HCT116 (cell line): Measurements from ENCODE around the gene SUCLG2. TPM values are rescaled to one million over a fixed set of nuclear protein-coding genes. Genes with fewer than 3 reads are reported as not detected.

Experiments
- ATAC-seq: fragments of 200-7000 bp; cut with Tn5 transposase; 2 replicates; pipeline ENCODE4 v1.9.1; 2020; ENCODE audit warnings: mild to moderate bottlenecking, moderate library complexity
- BruUV-seq: library from RNA; stranded (reverse); fragments of 400-500 nt; replicated peaks from 2 replicates; lab custom pipeline; 2021; lab: Mats Ljungman, UMichigan
- CTCF ChIA-PET: fragments of 300-600 bp; sonication (Branson Sonifier 250); formaldehyde crosslinking; loops from one replicate; lab custom pipeline; 2021; ENCODE audit warnings: antibody characterized with exemption; lab: Charles Lee
- POLR2A ChIA-PET: fragments of 300-600, 350-600 bp; sonication (Branson Sonifier 250); formaldehyde crosslinking; loops from one replicate; lab custom pipeline; 2021; ENCODE audit warnings: antibody characterized with exemption; lab: Charles Lee
- RAD21 ChIA-PET, 2 experiments: fragments of 300-600 bp; sonication (Branson Sonifier 250); formaldehyde crosslinking; loops; one replicate each; lab custom pipeline; 2023; ENCODE audit warnings: low total read pairs in 2 of 2; ENCODE audit not compliant: uncharacterized antibody in 2 of 2, unreplicated experiment in 2 of 2, low non-redundant PET in 1 of 2; lab: Charles Lee
- DNase-seq: peaks from one replicate; pipeline ENCODE4 v3.0.0-alpha.2; 2010; ENCODE audit warnings: low read depth, low spot score
- H2AFZ ChIP-seq: fragments of 200-600 bp; shearing (Covaris generic), sonication (generic); 2 replicates; pipeline ENCODE4 v1.6.1; 2017; ENCODE audit warnings: low read depth, mixed run types, mixed read lengths, antibody characterized with exemption, low read length; ENCODE audit not compliant: poor library complexity, severe bottlenecking
- H3K27ac ChIP-seq: 2 replicates; pipeline ENCODE4 v1.5.1; 2012; ENCODE audit warnings: low read depth, low read length
- H3K27me3 ChIP-seq: fragments of 200-600 bp; sonication (generic); 2 replicates; pipeline ENCODE4 v1.6.1; 2016; ENCODE audit warnings: mixed run types, low read length, mixed read lengths; ENCODE audit not compliant: insufficient read depth
- H3K36me3 ChIP-seq, 2 experiments: fragments of 200-500 bp in 1 of 2; fragments of 200-600 bp in 1 of 2; sonication (Bioruptor generic) in 1 of 2; sonication (generic) in 1 of 2; 2 replicates each; pipeline versions ENCODE4 v1.5.1 to v1.6.1; 2014 to 2016; ENCODE audit warnings: low read length in 2 of 2, inconsistent platforms in 1 of 2, mixed read lengths in 1 of 2, mixed run types in 1 of 2; ENCODE audit not compliant: insufficient read depth in 2 of 2, control insufficient read depth in 1 of 2
- H3K4me1 ChIP-seq, 2 experiments: fragments of 200-600 bp in 1 of 2; sonication (generic) in 1 of 2; 2 replicates each; pipeline versions ENCODE4 v1.5.1 to v1.6.1; 2012 to 2017; ENCODE audit warnings: low read length in 2 of 2, inconsistent platforms in 1 of 2, mild to moderate bottlenecking in 1 of 2, mixed read lengths in 1 of 2, mixed run types in 1 of 2, moderate library complexity in 1 of 2; ENCODE audit not compliant: insufficient read depth in 2 of 2, control insufficient read depth in 1 of 2
- H3K4me2 ChIP-seq: fragments of 200-600 bp; sonication (generic); 2 replicates; pipeline ENCODE4 v1.6.1; 2017; ENCODE audit warnings: mixed run types, low read length, mixed read lengths
- H3K4me3 ChIP-seq, 2 experiments: fragments of 200-600 bp in 1 of 2; sonication (generic) in 1 of 2; replicated peaks in 1 of 2; 2 replicates each; pipeline ENCODE4 v1.5.1; 2011 to 2016; ENCODE audit warnings: low read length in 2 of 2, control low read depth in 1 of 2, low read depth in 1 of 2, mild to moderate bottlenecking in 1 of 2, mixed read lengths in 1 of 2, mixed run types in 1 of 2
- H3K79me2 ChIP-seq: fragments of 200-600 bp; sonication (generic); 2 replicates; pipeline ENCODE4 v1.6.1; 2017; ENCODE audit warnings: mild to moderate bottlenecking, mixed run types, low read length, moderate library complexity, mixed read lengths; ENCODE audit not compliant: insufficient read depth
- H3K9ac ChIP-seq: fragments of 200-600 bp; sonication (generic); 2 replicates; pipeline ENCODE4 v1.6.1; 2016; ENCODE audit warnings: low read length, mixed read lengths
- H3K9me2 ChIP-seq: fragments of 200-600 bp; sonication (generic), shearing (Covaris generic); 2 replicates; pipeline ENCODE4 v1.6.1; 2017; ENCODE audit warnings: mixed run types, mild to moderate bottlenecking, moderate library complexity; ENCODE audit not compliant: insufficient read depth
- H3K9me3 ChIP-seq, 2 experiments: fragments of 200-500 bp in 1 of 2; fragments of 200-600 bp in 1 of 2; sonication (Bioruptor generic) in 1 of 2; sonication (generic) in 1 of 2; 2 replicates each; pipeline ENCODE4 v1.6.1; 2014 to 2017; ENCODE audit warnings: low read length in 2 of 2, mixed read lengths in 2 of 2, inconsistent platforms in 1 of 2, low read depth in 1 of 2, mild to moderate bottlenecking in 1 of 2, mixed run types in 1 of 2, moderate library complexity in 1 of 2; ENCODE audit not compliant: control insufficient read depth in 1 of 2, insufficient read depth in 1 of 2
- H4K20me1 ChIP-seq: fragments of 200-600 bp; sonication (generic), shearing (Covaris generic); 2 replicates; pipeline ENCODE4 v1.6.1; 2017; ENCODE audit warnings: mixed run types, mild to moderate bottlenecking, moderate library complexity; ENCODE audit not compliant: insufficient read depth
- CTCF ChIP-seq, 3 experiments: fragments of 200-600 bp in 1 of 3; sonication (generic) in 1 of 3; IDR thresholded peaks in 2 of 3; conservative IDR thresholded peaks in 1 of 3; 2 replicates each; pipeline ENCODE4 v1.5.1; 2012 to 2017; ENCODE audit warnings: low read depth in 2 of 3, low read length in 2 of 3, antibody characterized with exemption in 1 of 3, borderline replicate concordance in 1 of 3, control low read depth in 1 of 3, mild to moderate bottlenecking in 1 of 3, mixed read lengths in 1 of 3, mixed run types in 1 of 3, moderate library complexity in 1 of 3; ENCODE audit not compliant: insufficient read depth in 1 of 3
- ELF1 ChIP-seq: IDR thresholded peaks from 2 replicates; pipeline ENCODE4 v1.6.1; 2012; ENCODE audit warnings: low read depth, borderline replicate concordance
- EZH2 ChIP-seq: fragments of 200-600 bp; sonication (generic); IDR thresholded peaks from 2 replicates; pipeline ENCODE4 v1.6.1; 2017; ENCODE audit warnings: antibody characterized with exemption, mixed run types
- EZH2phosphoT487 ChIP-seq: fragments of 200-600 bp; IDR thresholded peaks from 2 replicates; pipeline ENCODE4 v1.6.1; 2018; ENCODE audit warnings: antibody characterized with exemption, borderline replicate concordance
- FOSL1 ChIP-seq: IDR thresholded peaks from 2 replicates; pipeline ENCODE4 v1.6.1; 2012; ENCODE audit warnings: low read depth
- MAX ChIP-seq: IDR thresholded peaks from 2 replicates; pipeline ENCODE4 v1.6.1; 2012
- POLR2A ChIP-seq: IDR thresholded peaks from 2 replicates; pipeline ENCODE4 v1.7.0; 2011; ENCODE audit warnings: borderline replicate concordance; ENCODE audit not compliant: insufficient read depth, insufficient read length; ENCODE audit errors: extremely low read depth
- REST ChIP-seq: IDR thresholded peaks from 2 replicates; pipeline ENCODE4 v1.6.1; 2012; ENCODE audit warnings: low read depth
- SP1 ChIP-seq: IDR thresholded peaks from 2 replicates; pipeline ENCODE4 v1.6.1; 2012; ENCODE audit warnings: low read depth
- SRF ChIP-seq: IDR thresholded peaks from 2 replicates; pipeline ENCODE4 v1.6.1; 2012; ENCODE audit warnings: low read depth
- ZNF274 ChIP-seq: fragments of 200-500 bp; sonication (Bioruptor generic); IDR thresholded peaks from 2 replicates; pipeline ENCODE4 v1.6.1; 2014; ENCODE audit warnings: mild to moderate bottlenecking, low read depth, low read length, inconsistent platforms
- intact Hi-C: fragments of 100-400 bp; cut with micrococcal nuclease; formaldehyde crosslinking; loops from 2 replicates; pipeline ENCODE4 v1.10.0; 2022
- total RNA-seq: library from RNA; stranded (reverse); gene quantifications from one replicate; pipeline ENCODE4 v1.2.1, GENCODE V29; 2021; ENCODE audit not compliant: unreplicated experiment

SUCLG2 gene
- total RNA-seq, 1 experiment from 2014 or later = 49.2 TPM

DNA sequence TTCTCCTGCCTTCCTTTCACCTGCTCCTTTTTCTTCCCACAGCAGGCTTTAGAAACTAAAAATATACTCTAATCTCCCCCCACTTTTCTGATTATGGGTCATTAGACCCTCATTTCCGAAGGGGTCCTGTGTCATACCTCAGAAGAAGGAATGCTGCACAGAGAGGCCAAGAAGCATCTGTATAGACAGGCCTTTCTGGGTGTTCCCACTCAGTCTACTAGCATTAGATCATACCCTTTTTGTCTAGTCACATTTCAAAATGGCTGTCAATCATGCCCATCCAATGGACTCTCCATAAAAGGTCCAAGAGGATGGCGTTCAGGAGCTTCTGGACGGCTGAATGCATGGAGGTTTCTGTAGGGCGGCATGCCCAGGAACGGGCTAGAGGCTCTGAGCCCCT is 192.2 kb downstream of the SUCLG2 start:
- Histone ChIP-seq H3K27me3 (no peaks in the 10 kb centered on the region), H3K4me1 (no peaks in the 10 kb centered on the region), H3K4me3 (no peak overlapping the region), H3K9me3 (no peaks in the 10 kb centered on the region), H3K9ac (no peak overlapping the region), H3K27ac (no peak overlapping the region), H2AFZ (no peak overlapping the region), H3K79me2 (no peaks in the 10 kb centered on the region), H4K20me1 (no peaks in the 10 kb centered on the region), H3K4me2 (no peak overlapping the region), H3K9me2 (no peaks in the 10 kb centered on the region), H3K36me3 (no peaks in the 10 kb centered on the region)
- intact Hi-C loops = no loop called here
- CTCF ChIA-PET = no interaction called here
- POLR2A ChIA-PET = no interaction called here
- no peak for DNase-seq
- RAD21 ChIA-PET = no interaction called here
- ATAC-seq = no peak
- TF ChIP-seq SRF (no peak), ZNF274 (no peak), REST (no peak), FOSL1 (no peak), CTCF (IDR thresholded peaks at IDR 0.05 in 2 of 3, conservative IDR thresholded peaks at IDR 0.05 in 1 of 3; ENCODE audit: borderline replicate concordance in 1 of 3, insufficient read depth in 1 of 3, low read depth in 2 of 3, low read length in 2 of 3) (no peak), SP1 (no peak), MAX (no peak), EZH2 (no peak), POLR2A (no peak), ELF1 (no peak), EZH2phosphoT487 (no peak)
- no TSS peak for BruUV-seq
